GM12878 (cell line): ENCODE measurements around the gene TLDC2. TPM values are rescaled to one million over a fixed set of nuclear protein-coding genes. Genes with fewer than 3 reads are reported as not detected.

ENCODE experiments used
- ATAC-seq: fragments of 200-7000 bp; cut with Tn5 transposase; 3 replicates; pipeline ENCODE4 v1.9.1; 2020; ENCODE audit warnings: mild to moderate bottlenecking, moderate library complexity
- BruUV-seq: library from RNA; stranded (reverse); fragments of 400-500 nt; replicated peaks from 2 replicates; lab custom pipeline; 2021; lab: Mats Ljungman, UMichigan
- CTCF ChIA-PET: fragments of 300-600 bp; sonication (Branson Sonifier 250); formaldehyde crosslinking; extraction: SDS; loops from one replicate; lab custom pipeline; 2021; ENCODE audit warnings: inconsistent platforms; lab: Yijun Ruan, JAX
- POLR2A ChIA-PET: fragments of 350-600 bp; formaldehyde crosslinking; extraction: SDS; loops from one replicate; lab custom pipeline; 2021; ENCODE audit warnings: inconsistent platforms; lab: Charles Lee
- RAD21 ChIA-PET: fragments of 300-600 bp; sonication (Branson Sonifier 250); formaldehyde crosslinking; loops from one replicate; lab custom pipeline; 2023; ENCODE audit warnings: antibody characterized with exemption; ENCODE audit not compliant: unreplicated experiment; lab: Charles Lee
- SMC1A ChIA-PET: fragments of 300-600 bp; sonication (Branson Sonifier 250); formaldehyde crosslinking; loops from one replicate; lab custom pipeline; 2023; ENCODE audit not compliant: unreplicated experiment, uncharacterized antibody; lab: Charles Lee
- DNase-seq: peaks from one replicate; pipeline ENCODE4 v3.0.0-alpha.2; 2011; ENCODE audit warnings: low read depth, low spot score
- FAIRE-seq: peaks from 3 replicates; lab custom pipeline; 2011; peaks lifted over from hg19 to GRCh38; lab: Jason Lieb, UNC
- H2AFZ ChIP-seq: 2 replicates; pipeline ENCODE4 v1.6.0; 2011; ENCODE audit warnings: low read depth, low read length, control low read depth; ENCODE audit not compliant: control insufficient read depth
- H3K27ac ChIP-seq: 2 replicates; pipeline ENCODE4 v1.5.1; 2011; ENCODE audit warnings: control low read depth; ENCODE audit not compliant: control insufficient read depth, insufficient read depth
- H3K27me3 ChIP-seq, 2 experiments: replicated peaks in 1 of 2; 2 replicates each; pipeline versions ENCODE4 v1.6.0 to v1.6.1; 2011; ENCODE audit warnings: low read length in 1 of 2; ENCODE audit not compliant: control insufficient read depth in 2 of 2, insufficient read depth in 2 of 2
- H3K36me3 ChIP-seq, 2 experiments: 2 replicates each; pipeline ENCODE4 v1.5.1; 2011; ENCODE audit warnings: low read length in 1 of 2; ENCODE audit not compliant: control insufficient read depth in 2 of 2, insufficient read depth in 2 of 2
- H3K4me1 ChIP-seq: 2 replicates; pipeline ENCODE4 v1.6.1; 2011; ENCODE audit warnings: mild to moderate bottlenecking, low read length, moderate library complexity, mixed read lengths; ENCODE audit not compliant: control insufficient read depth, insufficient read depth
- H3K4me2 ChIP-seq: 2 replicates; pipeline ENCODE4 v1.6.0; 2011; ENCODE audit warnings: control low read depth; ENCODE audit not compliant: control insufficient read depth, insufficient read depth
- H3K4me3 ChIP-seq: fragments of 200-600 bp; sonication (generic); 2 replicates; pipeline ENCODE4 v1.5.1; 2016
- H3K79me2 ChIP-seq: 2 replicates; pipeline ENCODE4 v1.6.0; 2011; ENCODE audit warnings: low read length; ENCODE audit not compliant: control insufficient read depth, insufficient read depth
- H3K9ac ChIP-seq: 2 replicates; pipeline ENCODE4 v1.8.0; 2011; ENCODE audit warnings: low read length, control low read depth, mixed read lengths; ENCODE audit not compliant: control insufficient read depth, insufficient read depth
- H3K9me3 ChIP-seq: replicated peaks from 3 replicates; pipeline ENCODE4 v1.5.1; 2011; ENCODE audit warnings: mild to moderate bottlenecking, low read length; ENCODE audit not compliant: control insufficient read depth, insufficient read depth
- H4K20me1 ChIP-seq: 2 replicates; pipeline ENCODE4 v1.6.0; 2011; ENCODE audit not compliant: control insufficient read depth, insufficient read depth
- MTA2 ChIP-seq: fragments of 450-650 bp; IDR thresholded peaks from 2 replicates; pipeline ENCODE4 v1.6.1; 2016; ENCODE audit warnings: low read depth, mild to moderate bottlenecking, moderate library complexity
- RBBP5 ChIP-seq: fragments of 200-600 bp; sonication (generic); conservative IDR thresholded peaks from 2 replicates; pipeline ENCODE4 v1.6.1; 2016
- RCOR1 ChIP-seq: conservative IDR thresholded peaks from 2 replicates; pipeline ENCODE4 v1.6.1; 2012; ENCODE audit warnings: low read depth, low read length, improper control_type of control experiment
- RFX5 ChIP-seq: IDR thresholded peaks from 2 replicates; pipeline ENCODE4 v1.6.1; 2011; ENCODE audit warnings: low read depth, low read length, improper control_type of control experiment
- RUNX3 ChIP-seq: IDR thresholded peaks from 2 replicates; pipeline ENCODE4 v1.6.1; 2012; ENCODE audit warnings: low read length, inconsistent platforms
- TARDBP ChIP-seq: IDR thresholded peaks from 2 replicates; pipeline ENCODE4 v1.6.1; 2016; ENCODE audit warnings: borderline replicate concordance
- ZNF384 ChIP-seq: IDR thresholded peaks from 2 replicates; pipeline ENCODE4 v1.6.1; 2012; ENCODE audit warnings: low read depth, mild to moderate bottlenecking, low read length, improper control_type of control experiment, borderline replicate concordance
- ZZZ3 ChIP-seq: IDR thresholded peaks from 2 replicates; pipeline ENCODE4 v1.6.1; 2011; ENCODE audit warnings: low read depth; ENCODE audit not compliant: control insufficient read depth, insufficient read length
- WGBS: methylation state at CpG from one replicate; pipeline ENCODE4 v1.1.6; 2016; ENCODE audit warnings: low lambda C conversion rate; ENCODE audit not compliant: insufficient replicate concordance, insufficient coverage; ENCODE audit errors: missing lambda C conversion rate; 5-methylcytosine and 5-hydroxymethylcytosine counted together
- in situ Hi-C: fragments of 300-500 bp; cut with MboI; formaldehyde crosslinking; loops from 9 replicates; pipeline ENCODE4 v1.14.3; 2018; ENCODE audit warnings: mixed read lengths
- intact Hi-C: fragments of 100-400 bp; cut with micrococcal nuclease; formaldehyde crosslinking; loops from one replicate; pipeline ENCODE4 v1.14.2; 2022; ENCODE audit not compliant: unreplicated experiment
- polyA plus RNA-seq, 11 experiments: library from polyadenylated mRNA; depleted of rRNA in 4 of 11; unstranded in 6 of 11; stranded (reverse) in 5 of 11; fragments of >200 nt; fragmentation: Nextera tagmentation in 4 of 11; fragmentation: Illumina TruSeq in 1 of 11; extraction: Ambion mirVana in 4 of 11; extraction: Trizol in 1 of 11; gene quantifications; 1 replicate in 1 of 11; 2 replicates in 10 of 11; pipeline versions ENCODE4 v1.2.1 to v1.2.3, GENCODE V29; 2011 to 2016; ENCODE audit warnings: inconsistent platforms in 2 of 11, missing spikeins in 2 of 11, low read depth in 1 of 11
- total RNA-seq, 4 experiments: library from RNA; depleted of rRNA in 3 of 4; stranded (reverse); fragments of >200 nt in 3 of 4; fragmentation: Illumina TruSeq in 1 of 4; extraction: Trizol in 1 of 4; gene quantifications; 2 replicates each; pipeline versions ENCODE4 v1.2.1 to v1.2.3, GENCODE V29; 2013 to 2021

The TLDC2 gene
- total and polyA plus RNA-seq, 10 of the 15 experiments (the other 5 are each of a cell fraction or from before 2014, with no cell fraction given) = 0.05 to 0.41 (median 0.21) TPM

DNA sequence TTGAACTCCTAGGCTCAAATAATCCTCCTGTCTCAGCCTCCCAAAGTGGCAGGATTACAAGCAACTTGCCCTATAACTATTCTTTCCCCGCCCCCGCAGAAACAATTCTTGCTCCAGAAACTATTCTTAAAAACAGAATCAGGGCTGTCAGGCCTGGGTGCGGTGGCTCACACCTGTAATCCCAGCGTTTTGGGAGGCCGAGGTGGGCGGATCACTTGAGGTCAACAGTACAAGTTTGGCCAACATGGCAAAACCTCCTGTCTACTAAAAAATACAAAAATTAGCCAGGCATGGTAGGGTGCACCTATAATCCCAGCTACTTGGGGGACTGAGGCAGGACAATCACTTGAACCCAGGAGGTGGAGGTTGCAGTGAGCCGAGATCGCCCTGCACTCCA, 44.4 kb downstream of the TLDC2 start (continued):
- TF ChIP-seq ZZZ3 = no peak
- no peak for TF ChIP-seq RFX5
- TF ChIP-seq RBBP5 = no peak

DNA sequence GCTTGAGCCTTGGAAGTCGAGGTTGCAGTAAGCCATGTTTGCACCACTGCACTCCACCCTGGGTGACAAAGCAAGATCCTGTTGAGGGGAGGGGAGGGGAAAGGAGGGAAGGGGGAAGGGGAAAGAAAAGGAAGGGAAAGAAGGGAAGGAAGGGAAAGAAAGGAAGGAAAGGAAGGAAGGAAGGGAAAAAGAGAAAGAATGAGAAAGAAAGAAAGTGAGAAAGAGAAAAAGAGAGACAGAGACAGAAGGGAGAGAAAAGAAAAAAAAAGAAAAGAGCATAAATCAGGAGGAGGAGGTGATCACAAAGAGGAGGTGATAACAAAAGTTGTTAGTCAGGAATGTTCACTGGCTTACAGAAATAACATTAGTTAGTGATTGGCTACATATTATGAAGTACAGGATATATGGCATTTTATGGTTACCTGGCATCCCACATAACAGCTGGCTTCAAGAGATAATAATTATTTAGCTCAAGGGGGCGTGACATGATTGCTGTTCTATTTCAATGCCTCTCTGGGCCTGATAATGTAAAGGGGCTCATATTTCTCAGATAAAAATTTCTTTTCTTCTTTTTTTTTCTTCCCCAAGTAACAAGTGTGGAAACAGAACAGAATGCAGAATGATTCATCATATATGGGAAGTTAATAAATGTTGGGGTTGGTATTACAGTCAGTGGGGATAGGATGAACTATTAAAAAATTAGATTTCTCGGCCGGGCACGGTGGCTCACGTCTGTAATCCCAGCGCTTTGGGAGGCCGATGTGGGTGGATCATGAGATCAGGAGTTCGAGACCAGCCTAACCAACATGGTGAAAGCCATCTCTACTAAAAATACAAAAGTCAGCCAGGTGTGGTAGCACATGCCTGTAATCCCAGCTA, 48.5 kb downstream of the TLDC2 start:
- no peaks in the 10 kb centered on the region for H3K4me1 ChIP-seq
- BruUV-seq = no TSS peak
- no peak overlapping the region for H3K9ac ChIP-seq
- CTCF ChIA-PET = interaction anchor here (0.6 to 1.4 kb wide), 3 partner anchors 10 to 311 kb away, joined by 3 to 4 read pairs (median 3); no protein-coding TSS in a partner anchor
- POLR2A ChIA-PET = no interaction called here
- no peak for FAIRE-seq
- no peak overlapping the region for H3K4me3 ChIP-seq
- H3K9me3 ChIP-seq = no peaks in the 10 kb centered on the region
- WGBS = 97% methylated on average over 9 of the region's 9 CpGs
- DNase-seq = no peak
- no peak for ATAC-seq
- H3K27ac ChIP-seq = no peak overlapping the region
- H2AFZ ChIP-seq = no peak overlapping the region
- no peaks in the 10 kb centered on the region for H3K27me3 ChIP-seq
- no peaks in the 10 kb centered on the region for H3K79me2 ChIP-seq
- peaks cover 2 to 7% of the 10 kb centered on the region in 2 experiments; a peak in 3 of 4 replicates for H3K36me3 ChIP-seq
- no peaks in the 10 kb centered on the region for H4K20me1 ChIP-seq
- no peak overlapping the region for H3K4me2 ChIP-seq
- no peak for TF ChIP-seq RCOR1
- TF ChIP-seq TARDBP = no peak
- TF ChIP-seq ZNF384 = no peak
- TF ChIP-seq MTA2 = no peak
- no peak for TF ChIP-seq RUNX3
- TF ChIP-seq, all 136 proteins: peak for 0
- RAD21 ChIA-PET = no interaction called here
- intact Hi-C loops = no loop called here
- in situ Hi-C loops = no loop called here
- SMC1A ChIA-PET = interaction anchor here (1.8 kb wide), 1 partner anchor 14 kb away, joined by 6 read pairs; no protein-coding TSS in a partner anchor
